ENCODE results near the gene ANXA9.
A peak's percentile ranks its signal among the peaks of the same experiment; 100 is the strongest.

The ANXA9 gene, protein sequence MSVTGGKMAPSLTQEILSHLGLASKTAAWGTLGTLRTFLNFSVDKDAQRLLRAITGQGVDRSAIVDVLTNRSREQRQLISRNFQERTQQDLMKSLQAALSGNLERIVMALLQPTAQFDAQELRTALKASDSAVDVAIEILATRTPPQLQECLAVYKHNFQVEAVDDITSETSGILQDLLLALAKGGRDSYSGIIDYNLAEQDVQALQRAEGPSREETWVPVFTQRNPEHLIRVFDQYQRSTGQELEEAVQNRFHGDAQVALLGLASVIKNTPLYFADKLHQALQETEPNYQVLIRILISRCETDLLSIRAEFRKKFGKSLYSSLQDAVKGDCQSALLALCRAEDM

DNA sequence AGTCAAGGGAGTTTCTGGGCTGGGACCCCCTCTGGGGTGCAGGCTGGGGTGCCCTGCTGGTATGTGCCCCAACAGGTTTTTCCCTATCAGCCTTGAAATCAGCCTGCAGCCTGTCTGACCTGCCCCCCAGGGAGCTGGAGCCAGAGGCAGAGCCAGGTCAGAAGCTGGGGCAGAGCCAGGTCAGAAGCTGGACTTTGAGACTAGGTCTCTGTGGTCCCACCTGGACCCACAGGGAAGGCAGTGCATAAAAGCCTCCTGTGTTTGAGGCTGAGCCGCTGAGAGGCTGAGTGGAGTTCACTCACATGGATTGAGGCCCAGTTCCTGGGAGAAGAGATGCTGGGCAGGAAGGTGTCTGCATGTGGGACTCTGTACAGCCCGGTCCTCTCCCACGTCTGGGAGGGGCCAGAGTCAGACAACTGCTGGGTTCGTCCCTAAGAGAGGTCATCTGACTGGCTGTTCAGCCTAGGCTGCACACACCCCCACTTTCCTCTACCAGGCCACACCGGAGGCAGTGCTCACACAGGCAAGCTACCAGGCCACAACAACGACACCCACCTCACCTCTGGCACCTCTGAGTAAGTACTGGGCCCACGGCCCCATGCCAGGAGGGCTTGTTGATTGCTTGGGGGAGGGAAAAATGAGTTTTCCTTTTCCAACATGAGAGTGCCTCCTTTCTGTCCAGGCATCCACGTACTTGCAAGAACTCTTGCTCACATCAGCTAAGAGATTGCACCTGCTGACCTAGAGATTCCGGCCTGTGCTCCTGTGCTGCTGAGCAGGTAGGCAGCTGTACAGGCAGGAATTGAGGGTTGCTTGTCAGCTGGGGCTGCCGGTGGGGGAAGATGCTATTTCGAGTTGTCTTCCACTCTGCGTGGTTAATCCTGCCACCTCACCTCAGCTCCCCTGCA is at the start of gene ANXA9:
Gene ANXA9, plus strand, starts transcription at position 488 of the 908 bp plus-strand sequence. CDS start 814 bp downstream, outside the sequence.
- no peak for DNase-seq

DNA sequence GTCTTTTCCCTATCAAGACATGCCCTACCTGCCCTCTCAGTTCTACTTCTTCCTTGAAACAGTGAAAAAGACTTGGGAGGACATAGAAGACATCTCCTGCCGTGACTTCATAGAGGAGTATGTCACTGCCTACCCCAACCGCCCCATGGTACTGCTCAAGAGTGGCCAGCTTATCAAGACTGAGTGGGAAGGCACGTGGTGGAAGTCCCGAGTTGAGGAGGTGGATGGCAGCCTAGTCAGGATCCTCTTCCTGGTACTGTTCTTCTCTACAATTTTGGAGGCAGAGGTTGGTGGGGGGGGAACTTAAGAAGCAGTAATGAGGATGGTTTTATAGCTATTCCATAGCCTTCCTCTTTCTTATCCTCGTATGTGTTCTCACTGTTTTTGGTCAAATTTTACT is 37.2 kb upstream of the ANXA9 start:
- no peak for DNase-seq

DNA sequence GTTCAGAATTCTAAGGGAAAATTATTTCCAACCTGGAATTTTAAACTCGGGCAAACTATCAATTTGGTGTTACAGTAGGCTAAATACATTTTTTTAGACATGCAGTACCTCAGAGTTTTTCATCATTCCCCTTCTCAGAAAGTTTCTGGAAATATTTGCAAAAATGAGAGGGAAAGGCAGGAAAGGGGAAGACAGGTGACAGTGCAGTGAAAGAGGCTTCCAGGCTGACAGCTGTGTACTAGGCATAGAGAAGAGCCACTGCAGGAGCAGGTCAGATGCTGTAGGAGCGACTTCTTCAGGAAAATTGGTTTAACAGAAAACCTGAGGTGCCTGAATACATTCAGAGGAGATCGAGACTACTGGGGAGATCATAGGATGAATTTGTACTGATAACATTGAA is 27.4 kb upstream of the ANXA9 start:
- no peak for DNase-seq

DNA sequence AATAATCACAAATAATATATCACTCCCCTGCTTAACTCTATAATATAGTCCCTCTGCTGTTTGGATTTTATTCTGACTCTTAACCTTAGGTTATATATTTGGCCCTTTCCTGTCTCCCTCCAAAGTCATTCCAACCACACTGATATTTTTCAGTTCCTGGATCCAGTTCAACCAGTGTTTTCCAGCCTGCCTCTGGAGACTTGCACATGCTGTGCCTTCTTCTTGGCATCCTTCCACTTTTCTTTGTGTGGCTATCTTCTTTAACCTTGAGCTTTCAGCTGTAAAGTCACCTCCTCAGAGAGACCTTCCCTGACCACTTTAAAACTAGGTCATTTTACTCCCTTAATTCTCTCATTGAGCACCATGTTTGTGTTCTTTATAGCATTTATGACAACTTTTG is 26.8 kb upstream of the ANXA9 start:
- DNase-seq = no peak

DNA sequence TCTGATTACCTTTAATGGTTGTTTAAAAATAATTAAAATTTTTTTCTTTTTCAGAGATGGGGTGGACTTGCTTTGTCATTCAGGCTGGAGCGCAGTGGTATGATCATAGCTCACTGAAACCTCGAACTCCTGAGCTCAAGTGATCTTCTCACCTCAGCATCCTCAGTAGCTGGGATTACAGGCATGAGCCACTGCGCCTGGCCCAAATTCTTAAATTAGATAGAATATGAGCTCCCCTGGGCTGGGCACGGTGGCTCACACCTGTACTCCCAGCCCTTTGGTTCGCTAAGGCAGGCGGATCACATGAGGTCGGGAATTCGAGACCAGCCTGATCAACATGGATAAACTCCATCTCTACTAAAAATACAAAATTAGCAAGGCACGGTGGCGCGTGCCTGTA is 24.4 kb upstream of the ANXA9 start:
- DNase-seq = no peak

DNA sequence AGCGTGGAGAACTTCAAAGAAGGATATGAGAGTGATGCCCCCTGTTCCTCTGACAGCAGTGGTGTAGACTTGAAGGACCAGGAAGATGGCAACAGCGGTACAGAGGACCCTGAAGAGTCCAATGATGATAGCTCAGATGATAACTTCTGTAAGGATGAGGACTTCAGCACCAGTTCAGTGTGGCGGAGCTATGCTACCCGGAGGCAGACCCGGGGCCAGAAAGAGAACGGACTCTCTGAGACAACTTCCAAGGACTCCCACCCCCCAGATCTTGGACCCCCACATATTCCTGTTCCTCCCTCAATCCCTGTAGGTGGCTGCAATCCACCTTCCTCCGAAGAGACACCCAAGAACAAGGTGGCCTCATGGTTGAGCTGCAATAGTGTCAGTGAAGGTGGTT is 21.4 kb upstream of the ANXA9 start:
- DNase-seq = no peak

DNA sequence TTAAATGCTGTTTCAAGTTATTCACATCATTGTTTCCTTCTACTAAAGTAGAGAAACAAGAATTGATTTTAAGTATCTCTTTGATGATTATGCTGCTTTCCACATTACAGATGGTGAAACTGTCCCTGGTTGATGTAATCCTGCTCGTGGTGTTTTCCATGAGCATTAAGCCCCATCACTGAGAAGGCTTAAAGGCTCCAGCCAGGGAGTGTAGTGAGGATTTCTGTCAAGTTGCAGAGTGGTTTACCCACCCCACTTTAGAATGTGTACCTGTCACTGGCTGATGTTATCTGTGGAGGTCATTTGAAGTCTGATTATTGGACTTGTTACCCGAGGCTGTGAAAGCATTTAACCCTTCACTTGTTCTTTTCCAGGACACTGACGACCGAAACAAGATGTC is 20.3 kb upstream of the ANXA9 start:
- DNase-seq = no peak

DNA sequence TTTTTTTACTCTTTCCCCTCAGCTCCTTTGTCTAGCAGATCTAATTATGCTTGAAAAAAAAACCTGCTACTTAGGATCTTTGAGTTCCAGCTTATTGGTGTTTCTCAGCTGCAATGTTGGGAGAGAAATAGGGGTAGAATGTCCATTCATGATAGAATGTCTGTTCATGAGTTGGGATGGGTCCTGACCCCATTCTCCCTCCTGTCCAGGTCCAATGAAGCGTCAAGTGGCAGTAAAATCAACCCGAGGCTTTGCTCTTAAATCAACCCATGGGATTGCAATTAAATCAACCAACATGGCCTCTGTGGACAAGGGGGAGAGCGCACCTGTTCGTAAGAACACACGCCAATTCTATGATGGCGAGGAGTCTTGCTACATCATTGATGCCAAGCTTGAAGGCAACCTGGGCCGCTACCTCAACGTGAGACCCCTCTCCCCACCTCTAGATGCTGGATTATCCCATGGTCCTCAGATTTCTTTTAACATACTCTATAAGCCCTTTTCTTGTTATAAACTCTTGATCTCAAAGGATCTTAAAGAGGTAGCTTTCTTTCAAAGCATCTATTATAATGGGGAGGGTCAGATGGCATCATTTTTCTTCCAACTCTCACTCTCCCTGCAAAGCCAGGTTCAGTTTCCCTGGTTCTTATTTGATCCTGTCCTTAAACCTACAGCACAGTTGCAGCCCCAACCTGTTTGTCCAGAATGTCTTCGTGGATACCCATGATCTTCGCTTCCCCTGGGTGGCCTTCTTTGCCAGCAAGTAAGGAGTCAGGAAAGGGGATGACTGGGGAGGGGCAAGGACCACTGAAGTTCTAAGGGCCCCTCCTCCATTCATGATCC is 18.6 kb upstream of the ANXA9 start:
- no peak for DNase-seq

DNA sequence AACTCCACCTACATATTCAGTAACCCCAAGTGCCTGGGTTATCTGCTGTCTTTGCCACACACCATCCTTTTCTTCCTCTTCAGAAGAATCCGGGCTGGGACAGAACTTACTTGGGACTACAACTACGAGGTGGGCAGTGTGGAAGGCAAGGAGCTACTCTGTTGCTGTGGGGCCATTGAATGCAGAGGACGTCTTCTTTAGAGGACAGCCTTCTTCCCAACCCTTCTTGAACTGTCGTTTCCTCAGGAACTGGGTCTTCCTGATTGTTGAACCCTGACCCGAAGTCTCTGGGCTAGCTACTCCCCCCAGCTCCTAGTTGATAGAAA is 18.0 kb upstream of the ANXA9 start:
- DNase-seq = no peak

DNA sequence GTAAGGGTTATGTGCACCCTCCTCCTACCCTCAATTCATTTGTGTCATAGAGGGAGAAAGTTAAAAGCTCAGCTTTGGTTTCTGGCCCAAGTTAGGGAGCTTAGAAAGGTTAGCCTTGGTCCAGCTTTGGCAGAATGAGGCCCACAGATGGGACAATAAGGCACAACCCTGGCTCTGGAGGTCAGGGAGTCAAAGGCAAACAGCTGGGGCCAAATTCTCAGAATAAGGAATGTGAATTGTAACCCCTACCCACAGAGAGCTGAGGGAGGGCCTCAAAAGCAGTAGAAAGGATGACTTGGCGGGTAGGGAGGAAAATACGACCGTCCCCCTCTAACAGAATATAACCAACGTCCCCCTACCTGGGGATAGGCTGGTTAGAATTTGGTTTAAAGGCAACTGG is 16.5 kb upstream of the ANXA9 start:
- no peak for DNase-seq

DNA sequence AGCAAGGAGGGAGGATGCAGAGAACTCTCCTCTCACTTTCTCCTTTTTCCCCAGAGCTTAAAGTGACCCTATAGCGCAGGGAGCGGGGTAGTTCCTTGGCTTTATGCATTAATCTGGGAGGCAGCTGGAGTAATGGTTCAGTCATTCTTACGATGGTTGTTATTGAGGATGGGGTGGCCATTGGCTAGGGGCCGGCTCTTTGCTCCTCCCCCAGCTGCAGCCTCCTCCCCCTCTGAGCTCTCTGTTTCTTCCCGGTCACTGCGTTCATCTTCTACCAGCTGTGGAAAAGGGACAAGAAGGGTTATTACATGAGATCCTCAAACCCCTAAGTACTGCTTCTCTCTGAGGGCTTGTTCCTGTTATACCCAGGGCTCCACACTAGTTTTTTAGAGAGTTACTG is 16.1 kb upstream of the ANXA9 start:
- peak; percentile 11 to 28 for DNase-seq

DNA sequence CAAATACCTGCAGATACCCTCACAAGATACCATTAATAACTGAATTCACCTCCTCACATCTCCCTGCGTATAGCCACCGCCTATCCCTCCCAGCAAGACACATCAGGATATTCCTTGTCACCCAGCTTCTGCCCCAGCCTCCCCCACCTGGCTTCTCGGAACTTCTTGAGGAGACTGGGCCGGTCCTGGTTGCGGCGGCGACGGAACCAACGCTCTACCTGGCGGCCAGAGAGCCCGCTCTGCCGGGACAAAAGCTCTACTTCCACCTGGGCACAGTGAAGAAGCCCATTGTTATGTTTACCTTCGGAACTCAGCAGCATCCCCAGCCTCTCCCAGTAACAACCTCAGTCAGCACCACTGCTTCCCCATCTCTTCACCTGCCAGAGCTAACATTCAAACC is 14.2 kb upstream of the ANXA9 start:
- no peak for DNase-seq

DNA sequence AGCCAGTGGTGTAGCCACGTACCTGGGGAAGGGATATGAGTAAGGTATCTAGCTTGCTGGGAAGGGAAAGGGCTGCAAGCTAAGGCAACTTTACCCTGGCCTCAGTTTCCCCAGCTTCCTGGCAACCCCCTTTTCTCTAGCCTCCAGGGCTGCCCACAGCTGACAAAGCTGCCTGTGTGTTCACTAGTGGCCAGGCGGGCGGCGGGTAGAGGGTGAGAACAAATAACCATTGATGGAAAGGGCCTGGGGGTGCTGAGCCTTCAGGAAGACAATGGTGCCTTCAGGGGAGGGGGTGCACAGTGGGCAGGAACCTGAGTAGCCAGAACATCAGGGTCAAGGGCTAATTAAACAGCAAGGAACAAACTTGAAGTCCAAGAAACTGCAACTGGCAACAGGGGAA is 13.6 kb upstream of the ANXA9 start:
- peak; percentile 69 to 77 for DNase-seq

DNA sequence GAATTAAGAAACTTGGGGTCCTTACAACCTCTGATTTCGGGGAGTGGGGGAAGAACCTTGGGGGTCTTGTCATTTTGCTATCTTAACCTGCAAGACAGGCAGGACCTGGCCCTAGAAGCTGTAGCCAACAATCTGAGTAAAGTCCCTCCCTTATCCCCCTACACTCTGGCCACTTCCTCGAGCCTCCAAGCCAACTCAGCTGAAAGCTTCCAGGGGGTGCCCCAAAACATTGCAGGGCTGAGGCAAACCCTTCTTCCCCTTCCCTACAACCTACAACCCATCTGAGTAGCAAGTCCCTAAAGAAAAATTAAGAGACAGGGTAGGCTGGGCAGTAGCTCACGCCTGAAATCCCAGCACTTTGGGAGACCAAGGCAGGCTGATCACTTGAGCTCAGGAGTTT is 12.5 kb upstream of the ANXA9 start:
- no peak for DNase-seq

DNA sequence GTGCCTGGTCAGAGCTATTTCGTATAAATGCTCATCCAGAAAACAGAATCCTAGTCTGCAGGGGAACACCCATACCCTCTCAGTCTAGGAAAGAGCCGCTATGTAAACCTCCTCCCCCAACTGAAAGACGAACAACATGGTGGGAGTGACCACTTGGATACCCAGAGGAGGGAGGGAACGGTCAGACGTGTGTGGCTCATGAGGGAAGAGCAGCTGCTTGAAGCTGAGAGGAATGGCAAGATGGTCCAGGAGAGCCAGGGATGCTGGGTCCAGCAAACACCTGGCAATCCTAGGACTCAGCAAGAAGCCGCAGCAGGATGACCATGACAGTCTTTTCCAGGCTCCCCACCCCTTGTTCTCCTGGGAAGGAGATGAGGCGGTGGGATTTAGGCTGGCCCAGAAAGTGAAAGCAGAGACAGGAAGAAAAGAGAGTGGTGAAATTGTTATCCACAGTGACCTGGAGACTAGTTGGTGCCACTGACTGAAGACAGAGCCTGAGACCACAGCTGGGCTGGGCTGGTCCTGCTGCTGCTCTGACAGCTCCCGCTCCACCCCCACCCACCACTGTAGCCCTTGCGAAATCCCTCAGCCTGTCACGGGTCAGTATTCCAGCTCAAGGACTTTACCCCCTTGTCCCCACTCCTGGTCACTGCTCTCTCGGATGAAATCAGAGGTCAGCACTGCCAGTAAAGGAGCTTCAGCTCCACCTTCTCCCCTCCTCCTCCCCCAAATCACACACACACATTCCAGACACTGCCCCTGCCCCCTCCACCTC is 11.1 kb upstream of the ANXA9 start:
- peak in 1 of 2 donors; percentile 9 for DNase-seq

DNA sequence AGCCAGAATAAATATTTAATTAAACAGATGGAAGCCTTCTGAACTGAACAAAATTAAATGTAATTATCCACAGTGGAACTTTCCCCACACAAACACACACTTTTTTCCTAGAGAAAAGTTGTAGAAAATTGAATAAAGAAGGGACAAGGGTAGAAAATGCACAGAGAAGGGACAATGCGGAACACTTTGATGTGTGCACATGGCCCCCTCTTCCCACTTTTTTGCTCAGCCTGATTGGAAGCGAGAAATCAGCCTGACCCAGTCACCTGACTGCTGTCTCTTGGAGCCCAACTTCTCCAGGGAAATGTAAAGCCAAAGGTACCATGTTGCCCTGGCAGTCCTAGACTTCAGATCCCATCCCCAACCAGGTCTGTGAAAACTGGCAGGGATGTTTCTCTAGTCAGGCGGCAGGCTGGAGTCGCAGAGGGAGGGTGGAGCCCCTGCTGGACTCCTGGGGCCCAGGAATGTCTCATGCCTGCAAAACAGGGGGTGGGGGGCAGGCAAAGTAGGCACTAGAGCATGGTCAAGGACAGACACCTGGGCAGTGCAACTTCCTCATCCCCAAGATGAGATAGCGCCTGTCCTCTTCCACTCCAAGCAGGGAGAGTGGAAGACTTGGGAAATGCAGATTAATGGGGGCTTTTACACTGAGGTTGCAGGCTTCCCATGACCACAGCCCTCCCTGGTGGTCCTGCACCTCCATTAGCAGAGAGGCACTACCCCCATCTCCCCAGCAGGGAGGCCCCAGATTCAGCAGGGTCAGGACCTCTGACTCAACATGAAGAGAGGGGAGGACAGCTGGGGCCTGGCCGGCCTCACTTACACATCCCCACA is 10.3 kb upstream of the ANXA9 start:
- DNase-seq = no peak

DNA sequence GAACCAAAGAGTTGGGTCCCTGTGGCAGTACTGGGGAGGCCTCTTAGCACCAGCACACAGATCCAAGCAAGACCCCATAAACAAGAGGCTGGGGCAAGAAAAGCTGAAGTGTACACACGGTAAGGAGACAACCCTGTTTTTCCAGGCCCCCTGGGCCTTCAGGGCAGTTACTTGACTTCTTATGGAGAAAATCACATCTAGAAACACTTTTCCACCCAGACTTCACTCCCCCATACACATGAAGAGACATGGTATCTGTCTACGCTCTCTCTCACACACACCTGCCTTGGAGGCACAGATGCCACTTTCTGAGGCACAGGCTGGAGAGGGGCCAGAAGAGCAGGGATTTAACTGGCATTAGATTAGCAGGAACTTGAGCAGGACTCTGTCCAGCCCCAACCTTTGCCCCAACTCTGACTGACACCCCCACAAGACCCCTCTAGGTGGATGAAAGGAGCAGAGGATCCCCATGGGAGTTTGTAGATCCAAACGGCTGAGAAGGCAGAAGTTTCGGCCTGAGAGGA is 9.6 kb upstream of the ANXA9 start:
- no peak for DNase-seq

DNA sequence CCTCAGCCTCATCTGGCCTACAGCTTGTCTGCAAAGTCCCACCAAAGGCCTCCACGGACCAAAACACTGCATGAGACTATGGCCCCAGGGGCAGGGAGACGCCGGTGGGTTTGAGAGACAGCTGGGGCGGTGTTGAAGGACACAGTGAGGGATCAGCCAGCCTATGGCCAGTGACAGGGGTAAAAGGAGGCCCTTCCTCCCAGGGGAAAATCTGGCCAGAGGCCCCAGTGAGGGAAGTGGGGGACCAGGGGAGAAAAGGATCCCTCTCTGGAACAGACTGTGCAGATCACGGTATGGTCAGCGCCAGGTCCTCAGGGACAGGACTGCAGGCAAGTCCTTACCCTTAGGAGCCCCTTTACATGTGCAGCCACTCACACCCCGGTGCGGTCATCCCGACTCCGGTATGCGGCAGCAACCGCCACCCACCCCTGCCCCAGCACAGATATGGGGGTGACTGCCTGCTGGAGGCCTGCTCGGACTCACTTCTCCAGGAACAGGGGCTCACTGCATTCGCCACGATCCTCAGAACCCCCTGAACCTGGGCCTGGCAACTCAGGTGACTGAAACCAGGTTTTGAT is 8.7 kb upstream of the ANXA9 start:
- DNase-seq = no peak

DNA sequence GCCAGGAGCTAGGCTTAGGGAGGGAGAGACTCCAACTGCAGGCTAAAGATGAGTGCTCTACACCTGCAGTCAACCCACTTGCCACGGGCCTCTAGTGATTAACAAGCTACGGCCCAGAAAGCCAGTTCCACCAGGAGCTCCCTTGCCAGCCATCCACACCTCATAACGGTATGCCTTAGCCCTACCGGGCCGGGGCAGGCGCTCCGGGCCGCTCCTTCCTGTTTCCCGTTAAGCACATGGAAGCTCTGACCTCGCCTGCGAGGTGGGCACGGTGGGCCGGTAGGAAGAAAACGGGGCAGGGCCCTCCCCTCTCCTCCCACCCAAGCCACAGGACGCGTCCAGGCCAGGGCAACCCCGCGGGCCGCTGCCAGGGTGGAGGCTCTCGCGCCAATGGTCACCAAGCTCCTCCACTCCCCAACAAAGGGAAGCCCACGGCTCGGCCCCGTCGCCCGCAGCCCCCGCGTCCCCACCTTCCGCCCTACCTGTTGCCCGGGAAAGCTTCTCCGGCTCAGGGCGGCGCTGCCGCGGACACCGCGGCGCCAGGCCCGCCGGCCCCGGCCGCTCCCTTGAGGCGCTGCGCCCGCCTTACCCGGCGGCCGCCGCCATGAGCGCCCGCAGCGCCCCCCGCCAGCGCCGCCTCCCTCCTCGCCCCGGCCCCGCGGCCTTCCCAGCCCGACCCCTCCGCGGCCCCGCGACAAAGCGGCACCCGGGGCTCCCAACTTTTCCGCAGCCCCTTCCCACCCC is 8.1 kb upstream of the ANXA9 start:
- DNase-seq = peak in 1 of 2 donors; percentile 72
